Measurements from ENCODE around the gene AHDC1. TPM values are rescaled to one million over a fixed set of nuclear protein-coding genes. Genes with fewer than 3 reads are reported as not detected.
A peak's percentile ranks its signal among the peaks of the same experiment; 100 is the strongest.

AHDC1 gene
- total RNA-seq, 4 donors from 2014 or later: 25.5 to 91.4 (median 47.8) TPM

GRCh38 chr1:27509127-27510080, 94.5 kb downstream of the AHDC1 start:
- Histone ChIP-seq H3K36me3 (no peaks in the 10 kb centered on the region), H3K4me1 (peaks cover 12 to 30% of the 10 kb centered on the region in 2 donors), H3K4me3 (replicated peaks in 1 of 3) (no peak overlapping the region), H3K9me3 (no peaks in the 10 kb centered on the region), H3K27ac (peak overlapping the region in 2 of 3 donors; percentile 9 to 19), H3K27me3 (no peaks in the 10 kb centered on the region)
- WGBS, 2 donors: 57 to 59% methylated on average over 9 of the region's 9 CpGs
- TF ChIP-seq CTCF (IDR thresholded peaks at IDR 0.05) (no peak), POLR2A (IDR thresholded peaks at IDR 0.05) (no peak)
- intact Hi-C loops (cut with DNase I): no loop called here
- peak; percentile 70 to 85 for DNase-seq

- peaks cover 23 to 31% of the 10 kb centered on the region in 2 donors for H3K4me1 ChIP-seq
- no peak overlapping the region for H3K4me3 ChIP-seq (replicated peaks in 1 of 3)
- no peak overlapping the region for H3K27ac ChIP-seq
- WGBS, 2 donors: 93 to 94% methylated on average over 6 of the region's 6 CpGs
- TF ChIP-seq POLR2A (IDR thresholded peaks at IDR 0.05): no peak
- TF ChIP-seq CTCF (IDR thresholded peaks at IDR 0.05): no peak
- DNase-seq: no peak
- no peaks in the 10 kb centered on the region for H3K27me3 ChIP-seq
- intact Hi-C loops (cut with DNase I): no loop called here
- H3K9me3 ChIP-seq: no peaks in the 10 kb centered on the region
- H3K36me3 ChIP-seq: no peaks in the 10 kb centered on the region
Measured at GRCh38 chr1:27507960-27508665, 95.8 kb downstream of the AHDC1 start.

GRCh38 chr1:27506703-27507102, 97.2 kb downstream of the AHDC1 start:
- intact Hi-C loops (cut with DNase I): no loop called here
- WGBS, 2 donors: 94 to 96% methylated on average over 6 of the region's 6 CpGs
- no peak overlapping the region for H3K27ac ChIP-seq

DNA sequence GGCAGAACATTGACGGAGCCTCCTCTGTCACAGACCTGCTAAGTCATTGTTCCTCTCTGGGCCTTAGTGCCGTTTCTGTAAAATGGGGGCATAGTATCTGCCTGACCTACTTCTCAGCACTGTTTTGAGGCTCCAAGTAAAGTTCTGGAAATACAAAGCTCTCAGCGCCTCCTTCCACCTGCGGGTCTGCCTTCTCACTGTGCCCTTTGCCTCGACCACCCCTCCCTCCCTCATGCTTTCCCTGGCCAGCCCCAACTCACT, 98.6 kb downstream of the AHDC1 start:
- no peak for DNase-seq
- Histone ChIP-seq H3K27me3 (no peaks in the 10 kb centered on the region), H3K4me3 (replicated peaks in 1 of 3) (no peak overlapping the region), H3K9me3 (no peaks in the 10 kb centered on the region), H3K27ac (peak overlapping the region; percentile 93 to 95 (median 93)), H3K36me3 (no peaks in the 10 kb centered on the region), H3K4me1 (peaks cover 23 to 31% of the 10 kb centered on the region in 2 donors)
- TF ChIP-seq POLR2A (IDR thresholded peaks at IDR 0.05): no peak
- TF ChIP-seq CTCF (IDR thresholded peaks at IDR 0.05): no peak
- intact Hi-C loops (cut with DNase I): no loop called here
- WGBS, 2 donors: 58 to 78% methylated on average over 3 to 5 of the region's 5 CpGs

More at GRCh38 chr1:27506703-27507102, 97.2 kb downstream of the AHDC1 start:
- Histone ChIP-seq H3K9me3 (no peaks in the 10 kb centered on the region), H3K27me3 (no peaks in the 10 kb centered on the region), H3K4me1 (peaks cover 23 to 31% of the 10 kb centered on the region in 2 donors), H3K36me3 (no peaks in the 10 kb centered on the region), H3K4me3 (replicated peaks in 1 of 3) (no peak overlapping the region)
- no peak for TF ChIP-seq POLR2A (IDR thresholded peaks at IDR 0.05)
- TF ChIP-seq CTCF (IDR thresholded peaks at IDR 0.05): no peak
- no peak for DNase-seq
